ENCODE data around the gene MAPK8.

DNA sequence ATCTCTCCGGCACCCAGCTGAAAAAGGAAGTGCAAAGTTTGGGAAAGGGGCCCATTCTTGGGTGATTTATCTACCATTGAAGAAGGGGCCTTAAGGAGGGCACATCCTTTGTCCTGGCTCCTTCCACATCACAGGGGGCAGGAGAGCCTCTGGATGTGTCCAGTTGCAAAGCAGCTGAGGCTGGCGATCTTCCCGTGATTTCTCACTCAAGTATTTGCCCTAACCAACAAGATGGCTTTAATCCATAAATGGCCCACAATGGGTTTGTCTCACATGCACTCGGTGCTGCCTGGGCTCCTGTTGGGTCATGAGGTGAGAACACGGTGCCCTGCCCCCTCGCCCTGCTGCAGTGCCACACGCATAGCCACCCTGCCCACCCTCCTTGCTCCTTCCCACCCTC lies 17.8 kb upstream of the MAPK8 start:
- no peak for TF ChIP-seq TARDBP (IDR thresholded peaks at IDR 0.05)
- TF ChIP-seq SP1 (IDR thresholded peaks at IDR 0.05) = no peak
- TF ChIP-seq FOXM1 (IDR thresholded peaks at IDR 0.05; ENCODE audit: borderline replicate concordance) = no peak
